GM19438 (cell line): Measurements from ENCODE around the gene NTF4.
"Not testable (repeated sequence)": the region's sequence is repeated elsewhere in the genome, so short reads cannot be mapped to it uniquely, and the experiment has no call there.

Experiments used
- ATAC-seq: cut with Tn5 transposase; IDR thresholded peaks from one replicate; pipeline ENCODE4 v1.9.1; 2021; ENCODE audit warnings: low read depth; ENCODE audit not compliant: unreplicated experiment

The NTF4 gene

DNA sequence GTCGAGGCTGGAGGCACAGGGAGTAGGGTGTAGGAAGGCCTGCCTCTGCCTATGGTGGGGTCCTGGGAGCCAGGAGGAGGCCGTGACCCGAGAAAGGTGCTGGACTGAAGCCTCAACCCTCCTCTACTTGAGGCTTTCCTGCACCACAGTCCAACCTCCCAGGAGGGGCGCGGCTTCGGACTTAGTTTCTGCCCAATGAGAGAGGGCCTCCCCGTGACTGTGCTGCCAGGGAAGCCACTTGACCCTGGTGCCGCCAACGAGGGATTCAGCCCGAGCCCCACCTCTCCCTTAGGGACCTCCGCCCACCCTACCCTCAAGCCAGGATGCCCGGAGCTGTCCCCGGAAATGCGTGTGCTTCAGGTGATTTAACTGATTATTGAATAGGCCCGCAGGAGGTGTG, 40.4 kb downstream of the NTF4 start, which contains the start of gene CGB3:
TSS of gene CGB3 (minus strand) at position 101 of the 400 bp plus-strand sequence. CDS start 362 bp downstream, outside the sequence.
- not testable (repeated sequence) for ATAC-seq

DNA sequence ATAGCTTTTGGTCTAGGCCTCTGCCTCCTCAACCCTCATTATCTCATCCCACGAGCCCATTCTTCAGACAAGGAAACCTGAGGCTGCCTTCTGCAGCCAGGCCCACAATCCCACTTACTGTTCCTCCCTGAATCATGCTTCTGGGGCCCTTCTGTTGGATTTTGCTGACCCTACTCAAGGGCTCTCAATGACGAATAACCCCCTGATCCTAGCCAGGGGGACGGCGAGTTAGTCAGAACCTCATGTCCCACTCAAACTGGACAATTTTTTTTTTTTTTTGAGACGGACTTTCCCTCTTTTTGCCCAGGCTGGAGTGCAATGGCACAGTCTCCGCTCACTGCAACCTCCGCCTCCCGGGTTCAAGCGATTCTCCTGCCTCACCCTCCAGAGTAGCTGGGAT, 42.5 kb downstream of the NTF4 start:
- no peak for ATAC-seq

DNA sequence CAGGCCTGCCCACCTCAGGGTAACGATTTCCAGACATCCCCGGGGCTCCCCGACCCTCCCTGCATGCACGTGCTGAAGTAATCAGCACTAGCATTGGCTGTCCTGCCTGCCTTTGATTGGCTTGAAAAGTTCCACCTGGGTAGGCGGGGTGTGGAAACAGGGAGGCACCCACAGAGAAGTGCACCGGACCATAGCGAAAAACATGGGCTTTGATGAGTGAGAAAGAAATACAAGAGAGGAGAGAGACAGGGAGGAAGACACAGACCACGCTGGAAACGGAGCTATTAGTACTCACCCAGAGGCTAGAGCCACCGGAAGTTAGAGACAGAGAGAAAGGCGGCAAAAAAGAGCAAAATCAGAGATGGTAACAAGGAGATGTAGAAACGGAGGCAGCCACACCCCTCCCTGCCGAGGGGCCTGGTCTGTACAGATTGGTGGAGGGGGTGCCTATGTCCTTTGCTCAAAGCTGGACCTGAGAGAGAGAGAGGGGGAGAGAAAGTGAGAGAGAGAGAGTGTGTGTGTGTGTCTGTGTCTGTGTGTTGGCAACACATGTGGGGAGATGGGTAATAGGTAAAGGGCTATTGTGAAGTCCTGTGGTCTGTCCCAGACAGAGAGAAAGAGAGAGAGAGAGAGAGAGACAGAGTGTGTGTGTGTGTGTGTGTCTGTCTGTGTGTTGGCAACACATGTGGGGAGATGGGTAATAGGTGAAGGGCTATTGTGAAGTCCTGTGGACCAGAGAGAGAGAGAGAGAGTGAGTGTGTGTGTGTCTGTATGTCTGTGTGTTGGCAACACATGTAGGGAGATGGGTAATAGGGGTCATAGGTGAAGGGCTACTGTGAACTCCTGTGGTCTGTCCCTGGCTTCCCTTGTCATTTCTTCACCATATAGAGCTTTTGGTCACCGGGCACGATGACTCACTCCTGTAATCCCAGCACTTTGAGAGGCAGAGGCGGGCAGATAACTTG, 43.4 kb downstream of the NTF4 start:
- ATAC-seq, result no peak

DNA sequence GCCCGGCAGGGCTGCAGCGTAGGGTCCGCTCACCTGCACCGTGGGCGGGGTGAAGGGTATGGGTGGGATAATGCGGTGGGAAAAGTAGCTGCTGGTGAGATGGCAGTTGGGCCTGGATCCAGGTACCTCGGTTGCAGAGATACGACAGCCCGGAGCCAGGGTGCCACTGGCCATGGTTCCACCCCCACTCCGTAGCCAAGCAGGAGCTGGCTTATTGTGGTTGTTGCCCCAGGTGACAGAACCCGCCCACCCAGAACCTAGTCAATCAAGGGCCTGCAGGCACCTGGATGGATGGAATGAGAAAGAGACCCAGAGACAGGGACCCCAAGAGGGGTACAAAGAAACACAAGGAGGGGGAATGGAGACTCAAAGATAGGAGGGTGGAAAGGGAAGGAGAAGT, 44.3 kb downstream of the NTF4 start:
- no peak for ATAC-seq

DNA sequence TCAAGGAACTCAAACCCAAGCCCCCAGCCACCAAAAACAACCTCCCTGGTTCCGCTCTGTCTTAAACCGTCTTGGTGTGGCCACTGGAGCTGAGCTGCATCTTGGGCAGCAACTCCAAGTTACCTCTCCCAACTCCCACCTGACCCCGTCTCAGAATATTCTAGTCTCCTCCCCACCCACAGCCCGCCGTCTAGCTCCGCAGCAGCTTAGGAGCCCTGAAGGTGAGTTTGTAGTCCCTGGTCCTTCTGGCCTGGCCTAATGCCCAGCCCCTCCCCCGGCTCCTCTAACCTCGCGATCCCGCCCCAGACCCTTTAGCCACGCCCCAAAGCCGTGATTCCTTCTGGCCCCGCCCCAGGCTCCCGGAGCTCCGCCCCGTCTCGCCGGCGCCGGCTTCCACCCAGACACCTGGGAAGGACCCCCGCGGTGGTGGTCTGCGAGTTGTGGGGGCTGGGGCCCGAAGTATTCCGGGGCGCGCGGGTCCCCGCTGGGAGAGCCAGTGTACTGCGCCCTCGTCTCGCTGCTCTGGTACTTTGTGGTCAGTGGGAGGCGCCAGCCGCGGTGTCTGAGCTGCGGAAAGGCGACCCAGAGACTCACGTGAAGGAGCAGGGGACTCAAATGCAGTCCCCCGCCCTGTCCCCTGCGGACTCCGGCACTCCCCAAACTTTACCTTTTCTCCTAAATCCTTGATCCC, 45.2 kb downstream of the NTF4 start:
- ATAC-seq, result no peak

DNA sequence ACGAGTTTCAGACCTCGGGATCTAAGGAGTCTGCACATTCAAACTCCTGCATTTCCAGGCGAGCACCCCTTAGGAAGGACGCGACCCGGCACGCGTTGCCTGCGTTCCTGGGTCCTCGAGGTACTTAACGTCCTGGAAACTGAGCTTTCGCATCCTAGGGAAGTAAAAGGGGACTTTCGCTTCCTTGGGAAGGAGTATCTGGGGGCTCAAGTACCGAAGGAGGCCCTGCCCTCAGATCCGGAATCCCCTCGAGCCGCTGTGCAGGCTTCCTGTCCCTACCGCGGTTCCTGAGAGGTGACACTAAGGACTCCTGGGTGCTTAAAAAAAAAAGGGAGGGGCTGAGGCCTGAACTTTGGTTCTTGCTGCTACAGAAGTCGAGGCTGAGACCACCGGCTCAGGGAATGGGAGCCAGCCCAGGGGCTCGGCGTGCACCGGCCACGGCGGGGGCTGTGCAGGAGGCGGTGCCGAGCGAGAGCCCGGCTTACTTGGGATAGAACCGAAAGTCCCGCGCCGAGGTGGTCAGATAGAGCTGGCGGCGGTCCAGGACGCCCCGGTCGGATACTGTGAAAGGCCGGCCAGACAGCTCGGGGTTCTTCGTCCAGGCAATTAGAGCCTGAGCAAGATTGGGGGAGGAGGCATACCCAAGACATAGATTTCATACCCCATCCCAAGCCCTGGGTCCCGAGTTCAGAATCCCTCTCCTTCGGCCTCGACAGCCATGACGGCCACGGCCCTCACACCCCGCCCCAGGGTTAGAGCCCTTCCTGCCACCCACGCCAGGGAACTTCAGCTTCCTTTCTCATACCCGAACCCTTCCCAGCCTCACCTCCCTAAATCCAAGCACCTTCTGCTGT, 46.0 kb downstream of the NTF4 start:
- ATAC-seq, result not testable (repeated sequence)

DNA sequence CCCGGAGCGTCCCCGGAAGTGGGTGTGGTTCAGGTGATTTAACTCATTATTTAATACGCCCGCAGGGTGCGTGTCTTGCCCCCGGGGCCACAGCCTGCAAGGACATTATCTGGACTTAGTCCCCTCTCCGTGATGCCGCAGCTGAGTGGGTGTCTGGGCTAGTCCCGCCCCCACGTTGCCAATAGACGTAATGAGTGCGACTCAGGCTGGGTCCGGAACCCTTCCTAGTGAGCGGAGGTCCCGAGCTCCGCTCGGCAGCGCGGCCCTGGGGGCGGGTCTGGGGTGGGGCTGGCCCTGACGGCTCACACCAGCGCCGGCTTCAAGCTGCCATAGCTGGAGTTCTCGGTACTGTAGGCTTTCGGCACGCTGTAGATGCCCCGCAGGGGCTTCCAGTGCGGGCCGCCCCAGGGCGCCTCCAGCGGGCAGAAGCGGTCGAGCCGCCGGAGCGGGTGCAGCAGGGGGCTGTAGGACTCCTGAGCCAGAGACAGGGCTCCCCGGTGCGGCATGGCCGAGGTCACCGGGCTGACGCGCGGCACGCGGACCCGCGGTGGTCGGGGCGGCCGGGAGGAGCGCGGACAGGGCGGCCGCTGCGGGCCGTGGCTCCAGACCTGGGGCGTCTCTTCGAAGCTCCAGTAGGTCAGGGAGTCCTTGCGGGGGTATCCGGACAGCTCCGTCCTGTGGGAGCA, 46.8 kb downstream of the NTF4 start:
- no peak for ATAC-seq

DNA sequence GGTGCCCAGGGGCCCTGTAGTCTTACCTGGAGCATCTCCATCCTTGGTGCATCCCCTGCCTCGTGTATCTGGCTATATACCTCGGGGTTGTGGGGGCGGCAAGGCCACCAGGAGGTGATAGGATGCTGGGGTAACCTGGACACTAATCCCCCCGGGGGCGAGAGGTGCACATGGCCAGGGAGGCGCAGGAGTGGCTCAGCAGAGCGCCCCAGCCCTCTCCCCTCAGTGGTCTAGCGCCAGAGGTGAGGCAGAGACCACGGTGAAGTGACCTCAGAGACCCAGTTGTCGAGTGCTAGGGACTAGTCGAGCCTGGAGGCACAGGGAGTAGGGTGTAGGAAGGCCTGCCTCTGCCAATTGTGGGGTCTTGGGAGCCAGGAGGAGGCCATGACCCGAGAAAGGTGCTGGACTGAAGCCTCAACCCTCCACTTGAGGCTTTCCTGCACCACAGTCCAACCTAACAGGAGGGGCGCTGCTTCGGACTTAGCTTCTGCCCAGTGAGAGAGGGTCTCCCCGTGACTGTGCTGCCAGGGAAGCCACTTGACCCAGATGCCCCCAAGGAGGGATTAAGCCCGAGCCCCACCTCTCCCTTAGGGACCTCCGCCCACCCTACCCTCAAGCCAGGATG, 47.5 kb downstream of the NTF4 start, which contains the start of gene LHB:
TSS of gene LHB (minus strand) at position 51 of the 625 bp plus-strand sequence. CDS start at position 41, 10 bp downstream.
- ATAC-seq, result no peak

DNA sequence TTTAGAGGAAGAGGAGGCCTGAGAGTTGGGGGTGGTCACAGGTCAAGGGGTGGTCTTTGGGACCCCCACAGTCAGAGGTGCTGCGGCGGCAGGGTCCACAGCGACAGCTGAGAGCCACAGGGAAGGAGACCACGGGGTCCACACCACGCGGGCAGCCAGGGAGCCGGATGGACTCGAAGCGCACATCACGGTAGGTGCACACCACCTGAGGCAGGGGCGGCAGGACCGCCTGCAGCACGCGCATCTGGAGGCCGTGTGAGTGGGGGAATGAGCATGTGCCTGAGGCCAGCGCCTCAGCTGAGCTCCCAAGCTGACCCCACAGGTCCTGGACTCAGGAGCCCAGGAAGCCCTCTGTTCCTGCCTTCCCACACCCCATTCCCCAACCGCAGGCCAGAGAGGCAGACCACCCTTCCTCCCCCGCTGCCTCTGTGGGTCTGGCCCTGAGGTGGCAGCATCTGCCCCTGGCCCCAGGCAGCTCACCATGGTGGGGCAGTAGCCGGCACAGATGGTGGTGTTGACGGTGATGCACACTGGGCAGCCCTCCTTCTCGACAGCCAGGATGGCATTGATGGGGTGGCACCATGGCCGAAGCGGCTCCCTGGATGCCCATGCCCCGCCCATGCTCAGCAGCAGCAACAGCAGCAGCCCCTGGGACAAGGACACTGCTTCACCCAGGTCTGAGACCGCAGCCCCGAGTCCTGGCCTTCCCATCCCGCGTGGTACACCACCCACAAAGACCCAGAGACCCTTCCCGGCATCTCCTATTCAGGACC, 48.4 kb downstream of the NTF4 start:
- ATAC-seq, result no peak

DNA sequence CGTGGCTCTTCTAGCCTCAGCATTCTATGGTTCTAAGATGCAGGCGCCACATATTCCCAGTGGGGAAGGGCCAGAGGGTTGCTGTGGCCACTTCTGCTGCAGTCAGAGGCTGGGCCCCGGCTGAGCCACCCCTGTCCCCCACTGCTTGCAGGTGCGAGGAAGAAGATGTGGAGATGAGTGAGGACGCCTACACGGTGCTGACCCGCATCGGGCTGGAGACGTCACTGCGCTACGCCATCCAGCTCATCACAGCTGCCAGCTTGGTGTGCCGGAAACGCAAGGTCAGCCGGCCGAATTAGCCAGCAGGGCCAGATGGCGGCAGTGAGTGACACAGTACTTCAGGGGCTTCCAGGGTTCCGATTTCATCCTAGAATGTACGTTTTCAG, 49.8 kb downstream of the NTF4 start:
- ATAC-seq, result no peak

DNA sequence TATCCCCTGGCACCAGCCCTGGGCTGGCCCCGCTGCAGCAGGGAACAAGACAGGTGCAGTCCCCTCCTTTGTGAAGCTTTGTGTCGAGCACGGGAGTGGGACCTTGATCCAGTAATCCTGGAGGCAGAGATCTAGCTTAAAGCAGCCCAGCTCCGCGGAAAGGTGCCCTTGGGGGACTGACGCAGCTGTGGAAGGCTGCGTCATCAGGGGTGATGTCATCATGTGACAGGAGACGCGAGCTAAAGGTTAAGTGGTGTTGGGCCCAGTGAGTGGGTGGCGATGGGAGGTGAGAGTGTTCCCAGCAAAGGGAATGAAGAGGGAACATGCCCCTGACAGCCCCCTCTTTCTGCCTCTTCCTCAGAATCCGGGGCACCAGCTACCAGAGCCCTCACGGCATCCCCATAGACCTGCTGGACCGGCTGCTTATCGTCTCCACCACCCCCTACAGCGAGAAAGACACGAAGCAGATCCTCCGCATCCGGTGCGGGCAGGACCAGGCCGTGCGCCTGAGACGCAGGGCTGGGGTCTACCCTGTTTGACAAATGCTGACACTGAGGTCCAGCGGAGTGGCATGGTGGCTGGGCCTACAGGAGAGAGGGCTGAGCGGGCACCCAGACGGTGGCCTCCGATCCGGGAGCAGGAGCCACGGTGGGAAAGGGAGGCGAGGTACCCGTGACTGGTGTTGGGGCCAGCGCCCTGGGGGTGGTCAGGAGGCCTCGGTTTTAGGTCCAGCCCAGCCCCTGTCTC, 50.3 kb downstream of the NTF4 start:
- ATAC-seq, result no peak

DNA sequence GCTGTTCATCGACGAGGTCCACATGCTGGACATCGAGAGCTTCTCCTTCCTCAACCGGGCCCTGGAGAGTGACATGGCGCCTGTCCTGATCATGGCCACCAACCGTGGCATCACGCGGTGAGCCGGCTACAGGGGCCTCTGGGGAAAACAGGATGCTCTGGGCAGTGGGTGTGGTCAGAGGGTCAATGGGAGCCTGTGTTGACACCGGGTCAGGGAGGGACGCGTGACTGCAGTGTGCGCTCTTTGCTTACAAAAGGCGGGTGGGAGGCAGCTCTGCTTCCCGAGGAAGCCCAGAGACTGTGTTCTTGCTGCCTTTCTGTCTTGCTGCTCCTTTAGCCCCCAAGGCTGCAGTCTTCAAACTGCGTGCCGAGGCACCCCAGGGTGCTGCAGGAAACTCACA, 53.4 kb downstream of the NTF4 start:
- no peak for ATAC-seq
